ENCODE measurements around the gene MAP4K4. TPM values are rescaled to one million over a fixed set of nuclear protein-coding genes. Genes with fewer than 3 reads are reported as not detected.

MAP4K4 gene
- total RNA-seq, 1 donor from 2014 or later = 232 TPM

GRCh38 chr2:101808006-101808562, 110.6 kb downstream of the MAP4K4 start:
- DNase-seq (no peak), ATAC-seq (ENCODE audit: low read depth) (no peak)
- TF ChIP-seq, protein P1, sequence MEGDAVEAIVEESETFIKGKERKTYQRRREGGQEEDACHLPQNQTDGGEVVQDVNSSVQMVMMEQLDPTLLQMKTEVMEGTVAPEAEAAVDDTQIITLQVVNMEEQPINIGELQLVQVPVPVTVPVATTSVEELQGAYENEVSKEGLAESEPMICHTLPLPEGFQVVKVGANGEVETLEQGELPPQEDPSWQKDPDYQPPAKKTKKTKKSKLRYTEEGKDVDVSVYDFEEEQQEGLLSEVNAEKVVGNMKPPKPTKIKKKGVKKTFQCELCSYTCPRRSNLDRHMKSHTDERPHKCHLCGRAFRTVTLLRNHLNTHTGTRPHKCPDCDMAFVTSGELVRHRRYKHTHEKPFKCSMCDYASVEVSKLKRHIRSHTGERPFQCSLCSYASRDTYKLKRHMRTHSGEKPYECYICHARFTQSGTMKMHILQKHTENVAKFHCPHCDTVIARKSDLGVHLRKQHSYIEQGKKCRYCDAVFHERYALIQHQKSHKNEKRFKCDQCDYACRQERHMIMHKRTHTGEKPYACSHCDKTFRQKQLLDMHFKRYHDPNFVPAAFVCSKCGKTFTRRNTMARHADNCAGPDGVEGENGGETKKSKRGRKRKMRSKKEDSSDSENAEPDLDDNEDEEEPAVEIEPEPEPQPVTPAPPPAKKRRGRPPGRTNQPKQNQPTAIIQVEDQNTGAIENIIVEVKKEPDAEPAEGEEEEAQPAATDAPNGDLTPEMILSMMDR (IDR thresholded peaks at IDR 0.05) = no peak
- Mint-ChIP-seq H3K27me3 (no peaks in the 10 kb centered on the region), H3K4me1 (peaks cover 78% of the 10 kb centered on the region), H3K27ac (no peak overlapping the region), H3K9me3 (peaks cover 3% of the 10 kb centered on the region), H3K4me3 (no peak overlapping the region), H3K36me3 (ENCODE audit: low read depth) (peaks cover 31% of the 10 kb centered on the region)
- intact Hi-C loops (cut with micrococcal nuclease) = loop anchor here (5.0 kb wide), 1 partner anchor 41 kb away; no protein-coding TSS in a partner anchor
- ChIA-PET CTCF (interaction anchor here (1.1 kb wide), 1 partner anchor 98 kb away, joined by 3 read pairs; no protein-coding TSS in a partner anchor), POLR2A (no interaction called here)

DNA sequence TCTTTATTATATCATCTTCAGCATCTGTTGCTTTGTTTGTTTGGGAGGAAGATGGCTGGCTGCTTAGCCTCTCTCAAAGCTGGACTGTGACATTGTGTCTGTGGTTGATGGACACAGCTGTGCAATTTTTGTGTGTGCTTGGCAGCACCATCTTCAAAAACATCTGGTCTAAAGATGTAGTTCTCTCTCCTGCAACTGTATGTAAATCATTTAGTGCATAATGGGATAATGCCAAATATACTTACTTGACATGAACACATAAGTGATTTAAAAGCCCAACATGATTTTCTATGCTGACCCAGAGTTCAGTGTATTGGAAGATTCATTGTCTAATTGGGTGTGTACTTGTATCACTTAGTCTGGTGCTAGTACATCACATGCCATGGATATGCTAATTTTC, 112.2 kb downstream of the MAP4K4 start:
- POLR2A ChIA-PET = interaction anchor here (0.5 kb wide), 1 partner anchor 24 kb away, joined by 3 read pairs; no protein-coding TSS in a partner anchor
- CTCF ChIA-PET = no interaction called here
- intact Hi-C loops (cut with micrococcal nuclease) = loop anchor here (5.0 kb wide), 1 partner anchor 42 kb away; no protein-coding TSS in a partner anchor
- Mint-ChIP-seq H3K27ac (no peak overlapping the region), H3K9me3 (peaks cover 3% of the 10 kb centered on the region), H3K4me1 (peaks cover 77% of the 10 kb centered on the region), H3K27me3 (no peaks in the 10 kb centered on the region), H3K4me3 (no peak overlapping the region), H3K36me3 (ENCODE audit: low read depth) (peaks cover 36% of the 10 kb centered on the region)
- ATAC-seq (ENCODE audit: low read depth) (no peak), DNase-seq (no peak)
- TF ChIP-seq, protein P1 (IDR thresholded peaks at IDR 0.05) = no peak

- no peak overlapping the region for H3K27ac Mint-ChIP-seq
- DNase-seq = no peak
- peaks cover 30% of the 10 kb centered on the region for H3K36me3 Mint-ChIP-seq (ENCODE audit: low read depth)
- H3K27me3 Mint-ChIP-seq = no peaks in the 10 kb centered on the region
- H3K4me3 Mint-ChIP-seq = no peak overlapping the region
- intact Hi-C loops (cut with micrococcal nuclease) = no loop called here
- peaks cover 3% of the 10 kb centered on the region for H3K9me3 Mint-ChIP-seq
- TF ChIP-seq, protein P1 (IDR thresholded peaks at IDR 0.05) = no peak
- ATAC-seq (ENCODE audit: low read depth) = no peak
- POLR2A ChIA-PET = no interaction called here
- H3K4me1 Mint-ChIP-seq = peaks cover 78% of the 10 kb centered on the region
- CTCF ChIA-PET = no interaction called here
Measured at GRCh38 chr2:101811226-101812015, 113.9 kb downstream of the MAP4K4 start.

DNA sequence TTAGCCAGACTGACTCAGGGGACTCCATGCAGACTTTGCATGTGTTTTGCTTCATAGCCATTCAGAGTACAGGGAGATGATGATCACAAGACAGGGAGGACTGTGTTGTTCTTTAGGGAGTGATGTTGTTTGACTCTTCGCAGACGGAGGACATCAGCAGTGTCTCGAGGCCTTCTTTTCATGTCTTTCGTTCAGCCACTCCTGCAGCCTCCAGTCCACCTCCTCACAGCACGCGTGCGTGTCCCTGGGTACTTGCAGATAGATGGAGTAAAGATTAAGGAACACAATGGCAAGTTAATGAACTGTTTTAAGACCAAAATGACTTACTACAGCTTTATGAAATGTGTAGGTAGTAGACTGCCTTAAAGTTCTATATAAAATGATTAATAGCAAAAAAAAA, 114.7 kb downstream of the MAP4K4 start:
- POLR2A ChIA-PET = no interaction called here
- intact Hi-C loops (cut with micrococcal nuclease) = no loop called here

DNA sequence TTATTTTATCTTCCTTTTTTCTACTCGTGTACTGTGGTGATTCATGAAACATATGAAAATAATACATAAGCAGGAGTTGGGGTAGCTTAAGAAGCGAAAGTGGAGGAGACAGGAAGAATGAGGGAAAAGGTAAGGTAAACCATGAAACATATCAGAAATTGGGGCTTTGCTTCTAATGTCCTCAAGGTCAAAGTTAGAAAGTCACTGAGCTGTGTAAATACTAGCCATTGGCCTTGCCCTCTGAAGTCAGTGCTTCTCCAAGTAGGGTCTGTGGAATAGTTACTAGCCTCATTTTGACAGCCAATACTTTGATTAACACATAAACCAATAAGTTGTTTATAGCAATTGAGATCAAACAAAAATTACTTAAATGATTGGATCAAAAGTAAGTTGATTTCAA, 117.2 kb downstream of the MAP4K4 start:
- intact Hi-C loops (cut with micrococcal nuclease) = no loop called here
- Mint-ChIP-seq H3K9me3 (no peaks in the 10 kb centered on the region), H3K4me1 (peaks cover 85% of the 10 kb centered on the region), H3K4me3 (no peak overlapping the region), H3K27me3 (no peaks in the 10 kb centered on the region), H3K36me3 (ENCODE audit: low read depth) (peaks cover 40% of the 10 kb centered on the region), H3K27ac (no peak overlapping the region)
- ATAC-seq (ENCODE audit: low read depth) (no peak), DNase-seq (no peak)
- ChIA-PET POLR2A (no interaction called here), CTCF (interaction anchor here (1.1 to 1.7 kb wide), 3 partner anchors 45 to 472 kb away, joined by 3 to 7 read pairs (median 5); no protein-coding TSS in a partner anchor)
- TF ChIP-seq, protein P1 (IDR thresholded peaks at IDR 0.05) = no peak

More for the DNA sequence above, 114.7 kb downstream of the MAP4K4 start:
- Mint-ChIP-seq H3K27me3 (no peaks in the 10 kb centered on the region), H3K27ac (no peak overlapping the region), H3K4me1 (peaks cover 79% of the 10 kb centered on the region), H3K36me3 (ENCODE audit: low read depth) (peaks cover 36% of the 10 kb centered on the region), H3K4me3 (no peak overlapping the region), H3K9me3 (peaks cover 3% of the 10 kb centered on the region)
- CTCF ChIA-PET = no interaction called here
- TF ChIP-seq, protein P1 (IDR thresholded peaks at IDR 0.05) = no peak
- ATAC-seq (ENCODE audit: low read depth) = no peak
- DNase-seq = no peak
